OCI-LY7 (cell line): Measurements from ENCODE around the gene DNAJC21. TPM values are rescaled to one million over a fixed set of nuclear protein-coding genes. Genes with fewer than 3 reads are reported as not detected.

ENCODE experiments used
- BruUV-seq: library from RNA; stranded (reverse); fragments of 400-500 nt; replicated peaks from 2 replicates; lab custom pipeline; 2021; lab: Mats Ljungman, UMichigan
- CTCF ChIA-PET: fragments of 300-600 bp; sonication (Branson Sonifier 250); formaldehyde crosslinking; loops from one replicate; lab custom pipeline; 2022; ENCODE audit warnings: antibody characterized with exemption; ENCODE audit not compliant: unreplicated experiment; lab: Charles Lee
- POLR2A ChIA-PET: fragments of 300-600 bp; sonication (Branson Sonifier 250); formaldehyde crosslinking; loops from one replicate; lab custom pipeline; 2022; ENCODE audit warnings: antibody characterized with exemption; lab: Charles Lee
- DNase-seq: peaks from one replicate; pipeline ENCODE4 v3.0.0-alpha.2; 2015; ENCODE audit warnings: low spot score
- H2AFZ ChIP-seq: fragments of 200-600 bp; sonication (generic), shearing (Covaris generic); 2 replicates; pipeline ENCODE4 v1.6.1; 2014; ENCODE audit warnings: mild to moderate bottlenecking, antibody characterized with exemption, low read length, moderate library complexity
- H3K27ac ChIP-seq: fragments of 200-600 bp; sonication (generic); 2 replicates; pipeline ENCODE4 v1.5.1; 2014; ENCODE audit warnings: mixed run types, low read depth, mild to moderate bottlenecking, moderate library complexity, low read length, inconsistent platforms; ENCODE audit not compliant: poor library complexity, severe bottlenecking
- H3K36me3 ChIP-seq: fragments of 200-600 bp; sonication (generic); 2 replicates; pipeline ENCODE4 v1.6.1; 2014; ENCODE audit warnings: mild to moderate bottlenecking, antibody characterized with exemption, low read length, moderate library complexity, mixed read lengths; ENCODE audit not compliant: insufficient read depth
- H3K4me1 ChIP-seq: fragments of 200-600 bp; sonication (generic); 2 replicates; pipeline ENCODE4 v1.5.1; 2014; ENCODE audit warnings: mild to moderate bottlenecking, low read length; ENCODE audit not compliant: insufficient read depth, poor library complexity, severe bottlenecking
- H3K4me2 ChIP-seq: fragments of 200-600 bp; sonication (generic); 2 replicates; pipeline ENCODE4 v1.6.1; 2014; ENCODE audit warnings: mild to moderate bottlenecking, low read length
- H3K4me3 ChIP-seq: fragments of 200-600 bp; sonication (generic); 2 replicates; pipeline ENCODE4 v1.5.1; 2014; ENCODE audit warnings: mild to moderate bottlenecking, low read depth, low read length; ENCODE audit not compliant: poor library complexity, severe bottlenecking
- H3K79me2 ChIP-seq: fragments of 200-600 bp; sonication (generic); 2 replicates; pipeline ENCODE4 v1.6.1; 2016; ENCODE audit warnings: low read depth, mild to moderate bottlenecking, low read length, moderate library complexity, mixed read lengths; ENCODE audit not compliant: insufficient read depth
- H3K9me2 ChIP-seq: fragments of 200-600 bp; sonication (generic); 2 replicates; pipeline ENCODE4 v1.6.1; 2016; ENCODE audit warnings: mild to moderate bottlenecking, low read length, mixed read lengths; ENCODE audit not compliant: insufficient read depth
- H3K9me3 ChIP-seq: fragments of 200-600 bp; sonication (generic); 2 replicates; pipeline ENCODE4 v1.6.1; 2014; ENCODE audit warnings: mild to moderate bottlenecking, mixed run types, low read length, mixed read lengths
- H4K20me1 ChIP-seq: fragments of 200-600 bp; sonication (generic); 2 replicates; pipeline ENCODE4 v1.6.1; 2014; ENCODE audit warnings: mild to moderate bottlenecking, antibody characterized with exemption, low read length, moderate library complexity, mixed read lengths; ENCODE audit not compliant: insufficient read depth
- CTCF ChIP-seq: fragments of 200-600 bp; sonication (generic); conservative IDR thresholded peaks from 2 replicates; pipeline ENCODE4 v1.5.1; 2014; ENCODE audit warnings: mild to moderate bottlenecking, antibody characterized with exemption, low read length, moderate library complexity, mixed read lengths
- EZH2phosphoT487 ChIP-seq: fragments of 200-600 bp; sonication (generic); IDR thresholded peaks from 2 replicates; pipeline ENCODE4 v1.6.1; 2018; ENCODE audit warnings: low read depth, borderline replicate concordance, mild to moderate bottlenecking, mixed run types, antibody characterized with exemption, low read length, moderate library complexity, mixed read lengths
- intact Hi-C: fragments of 100-400 bp; cut with micrococcal nuclease; formaldehyde crosslinking; loops from one replicate; pipeline ENCODE4 v1.10.0; 2022; ENCODE audit not compliant: unreplicated experiment
- total RNA-seq, 2 experiments: library from RNA; depleted of rRNA in 1 of 2; stranded (reverse); fragments of >200 nt in 1 of 2; shearing (Covaris generic) in 1 of 2; gene quantifications; 2 replicates each; pipeline ENCODE4 v1.2.3, GENCODE V29; 2014 to 2022

DNAJC21 gene
- total RNA-seq, 2 experiments from 2014 or later = 29.4 to 67.6 TPM

- H4K20me1 ChIP-seq = no peaks in the 10 kb centered on the region
- intact Hi-C loops = no loop called here
- no peaks in the 10 kb centered on the region for H3K79me2 ChIP-seq
- DNase-seq = no peak
- no peak overlapping the region for H3K4me3 ChIP-seq
- H3K4me1 ChIP-seq = no peaks in the 10 kb centered on the region
- no peak overlapping the region for H3K4me2 ChIP-seq
- POLR2A ChIA-PET = no interaction called here
- CTCF ChIA-PET = no interaction called here
- peaks cover 8% of the 10 kb centered on the region; the same call in 1 of the 2 replicates for H3K9me3 ChIP-seq
- no peak overlapping the region for H2AFZ ChIP-seq
- no TSS peak for BruUV-seq
- no peaks in the 10 kb centered on the region for H3K36me3 ChIP-seq
- H3K27ac ChIP-seq = no peak overlapping the region
- TF ChIP-seq CTCF = no peak
- no peak for TF ChIP-seq EZH2phosphoT487
- no peaks in the 10 kb centered on the region for H3K9me2 ChIP-seq
These were observed 57.6 kb downstream of the DNAJC21 start for GRCh38 chr5:34986965-34987364.

GRCh38 chr5:34991486-34992238, 62.3 kb downstream of the DNAJC21 start:
- intact Hi-C loops = no loop called here
- no peak overlapping the region for H2AFZ ChIP-seq
- CTCF ChIA-PET = no interaction called here

More at GRCh38 chr5:34991486-34992238, 62.3 kb downstream of the DNAJC21 start:
- BruUV-seq = no TSS peak
- Histone ChIP-seq H3K4me1 (no peaks in the 10 kb centered on the region), H3K4me2 (no peak overlapping the region), H3K9me3 (no peaks in the 10 kb centered on the region), H3K27ac (no peak overlapping the region), H3K9me2 (no peaks in the 10 kb centered on the region), H4K20me1 (no peaks in the 10 kb centered on the region), H3K36me3 (no peaks in the 10 kb centered on the region), H3K4me3 (no peak overlapping the region), H3K79me2 (no peaks in the 10 kb centered on the region)
- TF ChIP-seq CTCF (no peak), EZH2phosphoT487 (no peak)
- POLR2A ChIA-PET = interaction anchor here (0.8 kb wide), 1 partner anchor 10 kb away, joined by 3 read pairs; no protein-coding TSS in a partner anchor
- no peak for DNase-seq
